Calu3 (cell line): ENCODE data around the gene FOXP1. TPM values are rescaled to one million over a fixed set of nuclear protein-coding genes. Genes with fewer than 3 reads are reported as not detected.

Experiments
- BruUV-seq: library from RNA; stranded (reverse); fragments of 400-500 nt; replicated peaks from 2 replicates; lab custom pipeline; 2021; lab: Mats Ljungman, UMichigan
- CTCF ChIA-PET: fragments of 300-600 bp; sonication (Branson Sonifier 250); formaldehyde crosslinking; loops from one replicate; lab custom pipeline; 2022; ENCODE audit warnings: antibody characterized with exemption; lab: Charles Lee
- DNase-seq: peaks from one replicate; pipeline ENCODE4 v3.0.0; 2022
- H3K27ac Mint-ChIP-seq: one replicate; pipeline ENCODE4 v1.8.0; 2022; ENCODE audit warnings: mixed read lengths; ENCODE audit not compliant: unreplicated experiment
- H3K27me3 Mint-ChIP-seq: one replicate; pipeline ENCODE4 v1.8.0; 2022; ENCODE audit warnings: mixed read lengths; ENCODE audit not compliant: unreplicated experiment
- H3K36me3 Mint-ChIP-seq: one replicate; pipeline ENCODE4 v1.8.0; 2022; ENCODE audit warnings: mild to moderate bottlenecking, moderate library complexity, mixed read lengths; ENCODE audit not compliant: insufficient read depth, unreplicated experiment
- H3K4me1 Mint-ChIP-seq: one replicate; pipeline ENCODE4 v1.8.0; 2022; ENCODE audit warnings: mild to moderate bottlenecking, low read depth, mixed read lengths; ENCODE audit not compliant: unreplicated experiment
- H3K4me3 Mint-ChIP-seq: one replicate; pipeline ENCODE4 v1.8.0; 2022; ENCODE audit warnings: mild to moderate bottlenecking, low read depth, moderate library complexity, mixed read lengths; ENCODE audit not compliant: unreplicated experiment
- H3K9me3 Mint-ChIP-seq: one replicate; pipeline ENCODE4 v1.8.0; 2022; ENCODE audit warnings: low read depth, mixed read lengths; ENCODE audit not compliant: unreplicated experiment
- intact Hi-C: fragments of 100-400 bp; cut with micrococcal nuclease; formaldehyde crosslinking; loops from one replicate; pipeline ENCODE4 v1.10.0; 2022; ENCODE audit not compliant: unreplicated experiment
- total RNA-seq: library from RNA; stranded (reverse); gene quantifications from 2 replicates; pipeline ENCODE4 v1.2.3, GENCODE V29; 2022
- TF ChIP-seq, protein P1 (sequence below): fragments of 200-600 bp; IDR thresholded peaks from one replicate; pipeline ENCODE4 v1.8.0; 2022; ENCODE audit warnings: antibody characterized with exemption; ENCODE audit not compliant: unreplicated experiment

Gene FOXP1
- total RNA-seq, 1 experiment from 2014 or later: 82.8 TPM

DNA sequence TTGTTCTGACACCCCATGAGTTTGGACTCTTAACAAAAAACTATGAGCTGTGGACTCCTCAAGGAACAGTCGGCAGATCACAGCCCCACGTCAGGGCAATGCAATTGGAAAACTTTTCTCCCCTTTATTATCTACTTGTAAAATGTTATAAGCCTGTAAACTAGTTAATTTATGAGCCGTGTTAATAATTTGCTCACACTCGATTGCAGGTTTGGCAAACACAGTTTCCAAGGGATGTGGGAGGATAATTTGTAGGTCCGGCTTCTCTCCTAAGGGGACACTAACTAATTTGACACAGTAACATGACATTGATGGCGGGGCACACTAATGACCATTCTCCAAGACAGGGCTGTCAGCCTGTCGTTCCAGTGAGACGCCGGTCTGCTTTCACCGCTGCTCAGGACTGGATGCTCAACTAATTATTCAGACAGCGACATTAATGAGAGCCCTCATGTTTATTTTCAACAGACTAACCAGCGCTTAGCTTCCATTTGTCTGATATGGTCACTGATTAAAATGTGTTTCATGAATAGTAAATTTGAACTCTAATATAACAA lies 222.1 kb downstream of the FOXP1 start:
- Mint-ChIP-seq H3K27me3 (no peaks in the 10 kb centered on the region), H3K36me3 (no peaks in the 10 kb centered on the region), H3K9me3 (no peaks in the 10 kb centered on the region), H3K4me1 (peaks cover 8% of the 10 kb centered on the region), H3K27ac (no peak overlapping the region), H3K4me3 (no peak overlapping the region)
- CTCF ChIA-PET: no interaction called here
- TF ChIP-seq, protein P1, sequence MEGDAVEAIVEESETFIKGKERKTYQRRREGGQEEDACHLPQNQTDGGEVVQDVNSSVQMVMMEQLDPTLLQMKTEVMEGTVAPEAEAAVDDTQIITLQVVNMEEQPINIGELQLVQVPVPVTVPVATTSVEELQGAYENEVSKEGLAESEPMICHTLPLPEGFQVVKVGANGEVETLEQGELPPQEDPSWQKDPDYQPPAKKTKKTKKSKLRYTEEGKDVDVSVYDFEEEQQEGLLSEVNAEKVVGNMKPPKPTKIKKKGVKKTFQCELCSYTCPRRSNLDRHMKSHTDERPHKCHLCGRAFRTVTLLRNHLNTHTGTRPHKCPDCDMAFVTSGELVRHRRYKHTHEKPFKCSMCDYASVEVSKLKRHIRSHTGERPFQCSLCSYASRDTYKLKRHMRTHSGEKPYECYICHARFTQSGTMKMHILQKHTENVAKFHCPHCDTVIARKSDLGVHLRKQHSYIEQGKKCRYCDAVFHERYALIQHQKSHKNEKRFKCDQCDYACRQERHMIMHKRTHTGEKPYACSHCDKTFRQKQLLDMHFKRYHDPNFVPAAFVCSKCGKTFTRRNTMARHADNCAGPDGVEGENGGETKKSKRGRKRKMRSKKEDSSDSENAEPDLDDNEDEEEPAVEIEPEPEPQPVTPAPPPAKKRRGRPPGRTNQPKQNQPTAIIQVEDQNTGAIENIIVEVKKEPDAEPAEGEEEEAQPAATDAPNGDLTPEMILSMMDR: no peak
- intact Hi-C loops: no loop called here
- no TSS peak for BruUV-seq
- DNase-seq: no peak

- intact Hi-C loops: no loop called here
- no TSS peak for BruUV-seq
- no peaks in the 10 kb centered on the region for H3K9me3 Mint-ChIP-seq
- no peaks in the 10 kb centered on the region for H3K36me3 Mint-ChIP-seq
- DNase-seq: no peak
- TF ChIP-seq, protein P1: no peak
- no peak overlapping the region for H3K4me3 Mint-ChIP-seq
- peaks cover 8% of the 10 kb centered on the region for H3K4me1 Mint-ChIP-seq
- no peaks in the 10 kb centered on the region for H3K27me3 Mint-ChIP-seq
- CTCF ChIA-PET: interaction anchor here (0.6 kb wide), 1 partner anchor 536 kb away, joined by 3 read pairs; no protein-coding TSS in a partner anchor
- no peak overlapping the region for H3K27ac Mint-ChIP-seq
Measured at GRCh38 chr3:71360764-71361163, 222.8 kb downstream of the FOXP1 start.

DNA sequence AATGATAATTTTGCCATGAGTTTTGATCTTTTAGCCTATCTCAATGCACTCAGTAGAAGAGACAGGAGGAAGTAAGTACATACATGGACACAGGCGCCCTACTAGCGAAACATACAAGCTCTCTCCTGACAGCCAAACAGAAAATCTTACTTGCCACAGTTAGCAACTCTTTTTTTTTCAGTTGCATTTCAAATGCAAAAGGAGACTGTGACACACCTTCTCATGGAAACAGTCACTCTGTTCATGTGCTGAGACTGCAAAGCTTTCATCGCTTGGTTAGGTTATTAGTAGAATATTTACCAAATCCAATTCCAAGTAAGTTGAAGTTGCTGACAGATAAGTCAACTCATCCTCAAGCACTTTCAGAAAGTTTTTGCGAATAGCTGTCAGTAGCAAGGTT lies 223.3 kb downstream of the FOXP1 start:
- no peak overlapping the region for H3K4me3 Mint-ChIP-seq
- no peaks in the 10 kb centered on the region for H3K27me3 Mint-ChIP-seq
- no peak for DNase-seq
- peaks cover 8% of the 10 kb centered on the region for H3K4me1 Mint-ChIP-seq
- no peak overlapping the region for H3K27ac Mint-ChIP-seq
- H3K9me3 Mint-ChIP-seq: no peaks in the 10 kb centered on the region
- intact Hi-C loops: no loop called here
- BruUV-seq: no TSS peak
- TF ChIP-seq, protein P1: no peak
- H3K36me3 Mint-ChIP-seq: no peaks in the 10 kb centered on the region
- CTCF ChIA-PET: interaction anchor here (0.6 kb wide), 1 partner anchor 535 kb away, joined by 3 read pairs; no protein-coding TSS in a partner anchor

DNA sequence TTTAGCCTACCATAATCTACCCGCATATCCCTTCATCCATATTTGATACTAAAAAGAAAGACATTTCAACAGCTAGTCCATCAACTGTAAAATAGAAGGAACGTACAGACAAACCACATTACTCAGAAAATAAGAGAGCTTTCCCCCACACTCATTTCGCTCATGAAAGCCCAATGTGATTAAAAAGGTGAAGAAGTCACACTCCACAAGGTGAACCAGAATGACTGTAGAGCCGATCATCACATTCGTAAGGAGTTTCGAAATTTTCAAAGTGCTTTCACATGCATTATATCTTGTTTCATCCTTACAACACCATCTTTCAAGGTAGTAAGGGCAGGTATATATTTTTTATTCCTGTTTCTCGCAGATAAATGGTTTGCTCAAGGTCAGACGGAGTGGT lies 225.3 kb downstream of the FOXP1 start:
- no peaks in the 10 kb centered on the region for H3K9me3 Mint-ChIP-seq
- intact Hi-C loops: no loop called here
- H3K4me3 Mint-ChIP-seq: no peak overlapping the region
- no TSS peak for BruUV-seq
- H3K27me3 Mint-ChIP-seq: no peaks in the 10 kb centered on the region
- TF ChIP-seq, protein P1: no peak
- H3K36me3 Mint-ChIP-seq: no peaks in the 10 kb centered on the region
- H3K27ac Mint-ChIP-seq: no peak overlapping the region
- H3K4me1 Mint-ChIP-seq: peaks cover 8% of the 10 kb centered on the region
- no peak for DNase-seq
- CTCF ChIA-PET: no interaction called here
